Measurements from ENCODE around the gene LZIC. TPM values are rescaled to one million over a fixed set of nuclear protein-coding genes. Genes with fewer than 3 reads are reported as not detected.

LZIC gene
- 31.2 TPM for total RNA-seq (ENCODE audit: unreplicated experiment)
- long read RNA-seq, transcript LZIC-202 (8 exons, 2,281 nt) = major isoform, 8 of 14 reads
- long read RNA-seq, partial matches to known transcripts = 0 of 14 reads
- long read RNA-seq, other reads (novel, unspliced or antisense) = 3 of 14 reads

GRCh38 chr1:9942939-9943788 is at the start of gene LZIC, which contains the start of gene NMNAT1:
Gene LZIC, minus strand, starts transcription at chr1:9943391. Its CDS starts 6,772 bp downstream, at chr1:9936619.
Gene NMNAT1, plus strand, starts transcription at chr1:9943475. Its CDS starts 28,599 bp downstream, at chr1:9972074.
- peak within 1 kb of the TSS; percentile 98 for H3K27ac Mint-ChIP-seq (ENCODE audit: unreplicated experiment)
- peaks cover 9% of the 10 kb centered on the region for H3K4me1 Mint-ChIP-seq (ENCODE audit: unreplicated experiment)
- DNase-seq (ENCODE audit: low spot score) = peak; percentile 94
- H3K36me3 Mint-ChIP-seq (ENCODE audit: low read depth, unreplicated experiment) = no peaks in the 10 kb centered on the region
- peak within 1 kb of the TSS; percentile 99 for H3K4me3 Mint-ChIP-seq (ENCODE audit: unreplicated experiment)
- TF ChIP-seq CTCF (IDR thresholded peaks at IDR 0.05; ENCODE audit: unreplicated experiment) = no peak
- no peaks in the 10 kb centered on the region for H3K9me3 Mint-ChIP-seq (ENCODE audit: unreplicated experiment)
- H3K27me3 Mint-ChIP-seq (ENCODE audit: unreplicated experiment) = peaks cover 4% of the 10 kb centered on the region

GRCh38 chr1:9992910-9993309 is 49.7 kb upstream of the LZIC start:
- H3K36me3 Mint-ChIP-seq (ENCODE audit: low read depth, unreplicated experiment) = peaks cover 3% of the 10 kb centered on the region
- no peak for TF ChIP-seq CTCF (IDR thresholded peaks at IDR 0.05; ENCODE audit: unreplicated experiment)
- peak overlapping the region; percentile 54 for H3K27ac Mint-ChIP-seq (ENCODE audit: unreplicated experiment)
- no peak for DNase-seq (ENCODE audit: low spot score)
- no peak overlapping the region for H3K4me3 Mint-ChIP-seq (ENCODE audit: unreplicated experiment)
- H3K27me3 Mint-ChIP-seq (ENCODE audit: unreplicated experiment) = peaks cover 5% of the 10 kb centered on the region
- H3K4me1 Mint-ChIP-seq (ENCODE audit: unreplicated experiment) = peaks cover 10% of the 10 kb centered on the region
- H3K9me3 Mint-ChIP-seq (ENCODE audit: unreplicated experiment) = no peaks in the 10 kb centered on the region

- Mint-ChIP-seq H3K4me1 (ENCODE audit: unreplicated experiment) (peaks cover 8% of the 10 kb centered on the region), H3K9me3 (ENCODE audit: unreplicated experiment) (no peaks in the 10 kb centered on the region), H3K27me3 (ENCODE audit: unreplicated experiment) (no peaks in the 10 kb centered on the region), H3K36me3 (ENCODE audit: low read depth, unreplicated experiment) (no peaks in the 10 kb centered on the region), H3K4me3 (ENCODE audit: unreplicated experiment) (no peak overlapping the region), H3K27ac (ENCODE audit: unreplicated experiment) (no peak overlapping the region)
- TF ChIP-seq CTCF (IDR thresholded peaks at IDR 0.05; ENCODE audit: unreplicated experiment) = no peak
- no peak for DNase-seq (ENCODE audit: low spot score)
Observed at GRCh38 chr1:9990944-9991343, 47.8 kb upstream of the LZIC start.

- no peak overlapping the region for H3K27ac Mint-ChIP-seq (ENCODE audit: unreplicated experiment)
- H3K4me3 Mint-ChIP-seq (ENCODE audit: unreplicated experiment) = no peak overlapping the region
- H3K4me1 Mint-ChIP-seq (ENCODE audit: unreplicated experiment) = peaks cover 8% of the 10 kb centered on the region
- no peaks in the 10 kb centered on the region for H3K36me3 Mint-ChIP-seq (ENCODE audit: low read depth, unreplicated experiment)
- no peak for DNase-seq (ENCODE audit: low spot score)
- no peaks in the 10 kb centered on the region for H3K27me3 Mint-ChIP-seq (ENCODE audit: unreplicated experiment)
- no peak for TF ChIP-seq CTCF (IDR thresholded peaks at IDR 0.05; ENCODE audit: unreplicated experiment)
- H3K9me3 Mint-ChIP-seq (ENCODE audit: unreplicated experiment) = no peaks in the 10 kb centered on the region
Observed at GRCh38 chr1:9989773-9990172, 46.6 kb upstream of the LZIC start.

- Mint-ChIP-seq H3K27me3 (ENCODE audit: unreplicated experiment) (peaks cover 2% of the 10 kb centered on the region), H3K9me3 (ENCODE audit: unreplicated experiment) (no peaks in the 10 kb centered on the region), H3K36me3 (ENCODE audit: low read depth, unreplicated experiment) (peaks cover 8% of the 10 kb centered on the region), H3K4me1 (ENCODE audit: unreplicated experiment) (no peaks in the 10 kb centered on the region), H3K4me3 (ENCODE audit: unreplicated experiment) (no peak overlapping the region), H3K27ac (ENCODE audit: unreplicated experiment) (no peak overlapping the region)
- DNase-seq (ENCODE audit: low spot score) = no peak
- TF ChIP-seq CTCF (IDR thresholded peaks at IDR 0.05; ENCODE audit: unreplicated experiment) = no peak
Observed at GRCh38 chr1:9985001-9985400, 41.8 kb upstream of the LZIC start.
